ENCODE data around the gene MED13L. TPM values are rescaled to one million over a fixed set of nuclear protein-coding genes. Genes with fewer than 3 reads are reported as not detected.

The MED13L gene
- polyA plus RNA-seq, 1 of the 3 experiments (the other 2 are of a cell fraction) = 17.1 TPM

DNA sequence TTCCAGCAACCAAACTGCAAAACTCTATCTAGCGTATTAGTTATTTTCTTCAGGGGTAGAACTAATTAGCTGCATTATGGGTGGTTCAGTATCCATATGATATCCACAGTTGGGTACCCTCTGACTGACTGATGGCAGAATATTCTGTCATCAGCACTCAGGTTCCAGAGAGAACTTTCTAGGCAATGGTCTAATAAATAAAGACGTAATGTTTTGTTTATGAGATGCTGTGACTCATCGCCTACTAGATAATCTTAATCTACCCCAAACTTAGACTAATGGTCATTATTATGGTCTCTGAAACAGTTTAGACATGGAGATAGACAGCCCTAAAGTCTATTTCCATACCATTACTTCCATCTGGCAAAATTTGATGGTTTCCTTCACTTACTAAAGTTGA, 220.1 kb downstream of the MED13L start:
- peaks cover 96% of the 10 kb centered on the region for H4K20me1 ChIP-seq (ENCODE audit: insufficient read depth)
- TF ChIP-seq, protein P1, sequence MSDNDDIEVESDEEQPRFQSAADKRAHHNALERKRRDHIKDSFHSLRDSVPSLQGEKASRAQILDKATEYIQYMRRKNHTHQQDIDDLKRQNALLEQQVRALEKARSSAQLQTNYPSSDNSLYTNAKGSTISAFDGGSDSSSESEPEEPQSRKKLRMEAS (IDR thresholded peaks at IDR 0.05; ENCODE audit: low read depth) = no peak
- TF ChIP-seq POLR2AphosphoS5 (IDR thresholded peaks at IDR 0.05; ENCODE audit: low read depth, low read length) (no peak), TEAD4 (IDR thresholded peaks at IDR 0.05; ENCODE audit: borderline replicate concordance, insufficient read depth) (no peak), TCF12 (IDR thresholded peaks at IDR 0.05) (no peak)
- TF ChIP-seq, protein P2, sequence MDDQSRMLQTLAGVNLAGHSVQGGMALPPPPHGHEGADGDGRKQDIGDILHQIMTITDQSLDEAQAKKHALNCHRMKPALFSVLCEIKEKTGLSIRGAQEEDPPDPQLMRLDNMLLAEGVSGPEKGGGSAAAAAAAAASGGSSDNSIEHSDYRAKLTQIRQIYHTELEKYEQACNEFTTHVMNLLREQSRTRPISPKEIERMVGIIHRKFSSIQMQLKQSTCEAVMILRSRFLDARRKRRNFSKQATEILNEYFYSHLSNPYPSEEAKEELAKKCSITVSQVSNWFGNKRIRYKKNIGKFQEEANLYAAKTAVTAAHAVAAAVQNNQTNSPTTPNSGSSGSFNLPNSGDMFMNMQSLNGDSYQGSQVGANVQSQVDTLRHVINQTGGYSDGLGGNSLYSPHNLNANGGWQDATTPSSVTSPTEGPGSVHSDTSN (IDR thresholded peaks at IDR 0.05) = no peak
- TF ChIP-seq, protein P3, sequence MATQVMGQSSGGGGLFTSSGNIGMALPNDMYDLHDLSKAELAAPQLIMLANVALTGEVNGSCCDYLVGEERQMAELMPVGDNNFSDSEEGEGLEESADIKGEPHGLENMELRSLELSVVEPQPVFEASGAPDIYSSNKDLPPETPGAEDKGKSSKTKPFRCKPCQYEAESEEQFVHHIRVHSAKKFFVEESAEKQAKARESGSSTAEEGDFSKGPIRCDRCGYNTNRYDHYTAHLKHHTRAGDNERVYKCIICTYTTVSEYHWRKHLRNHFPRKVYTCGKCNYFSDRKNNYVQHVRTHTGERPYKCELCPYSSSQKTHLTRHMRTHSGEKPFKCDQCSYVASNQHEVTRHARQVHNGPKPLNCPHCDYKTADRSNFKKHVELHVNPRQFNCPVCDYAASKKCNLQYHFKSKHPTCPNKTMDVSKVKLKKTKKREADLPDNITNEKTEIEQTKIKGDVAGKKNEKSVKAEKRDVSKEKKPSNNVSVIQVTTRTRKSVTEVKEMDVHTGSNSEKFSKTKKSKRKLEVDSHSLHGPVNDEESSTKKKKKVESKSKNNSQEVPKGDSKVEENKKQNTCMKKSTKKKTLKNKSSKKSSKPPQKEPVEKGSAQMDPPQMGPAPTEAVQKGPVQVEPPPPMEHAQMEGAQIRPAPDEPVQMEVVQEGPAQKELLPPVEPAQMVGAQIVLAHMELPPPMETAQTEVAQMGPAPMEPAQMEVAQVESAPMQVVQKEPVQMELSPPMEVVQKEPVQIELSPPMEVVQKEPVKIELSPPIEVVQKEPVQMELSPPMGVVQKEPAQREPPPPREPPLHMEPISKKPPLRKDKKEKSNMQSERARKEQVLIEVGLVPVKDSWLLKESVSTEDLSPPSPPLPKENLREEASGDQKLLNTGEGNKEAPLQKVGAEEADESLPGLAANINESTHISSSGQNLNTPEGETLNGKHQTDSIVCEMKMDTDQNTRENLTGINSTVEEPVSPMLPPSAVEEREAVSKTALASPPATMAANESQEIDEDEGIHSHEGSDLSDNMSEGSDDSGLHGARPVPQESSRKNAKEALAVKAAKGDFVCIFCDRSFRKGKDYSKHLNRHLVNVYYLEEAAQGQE (IDR thresholded peaks at IDR 0.05; ENCODE audit: low read depth, low read length) = no peak
- no peak overlapping the region for H3K4me2 ChIP-seq
- 93% methylated on average over 3 of the region's 3 CpGs for WGBS (ENCODE audit: low lambda C conversion rate)
- H3K4me1 ChIP-seq (ENCODE audit: control insufficient read depth in 1 of 2, insufficient read depth in 2 of 2, low read depth in 1 of 2, low read length in 1 of 2) = peaks cover 0 to 12% of the 10 kb centered on the region in 2 experiments; a peak in 2 of 4 replicates
- H3K36me3 ChIP-seq (replicated peaks in 1 of 2; ENCODE audit: control insufficient read depth in 1 of 2, insufficient read depth in 2 of 2, low read length in 1 of 2) = peaks cover 0 to 9% of the 10 kb centered on the region in 2 experiments
- ChIA-PET POLR2A (no interaction called here), CTCF (no interaction called here)
- no peak overlapping the region for H3K9ac ChIP-seq
- no peak overlapping the region for H3K27ac ChIP-seq (ENCODE audit: low read depth in 2 of 2, low read length in 1 of 2)
- H3K27me3 ChIP-seq (ENCODE audit: insufficient read depth) = no peaks in the 10 kb centered on the region
- peaks cover 28% of the 10 kb centered on the region for H3F3A ChIP-seq (replicated peaks; ENCODE audit: insufficient read depth)
- peaks cover 97% of the 10 kb centered on the region for H3K79me2 ChIP-seq (ENCODE audit: insufficient read depth)
- H3K9me3 ChIP-seq = no peaks in the 10 kb centered on the region
- DNase-seq = no peak
- no peak overlapping the region for H2AFZ ChIP-seq (ENCODE audit: low read depth)
- no peaks in the 10 kb centered on the region for H3K9me2 ChIP-seq
- H3K4me3 ChIP-seq (ENCODE audit: low read depth in 2 of 2, low read length in 1 of 2) = no peak overlapping the region

DNA sequence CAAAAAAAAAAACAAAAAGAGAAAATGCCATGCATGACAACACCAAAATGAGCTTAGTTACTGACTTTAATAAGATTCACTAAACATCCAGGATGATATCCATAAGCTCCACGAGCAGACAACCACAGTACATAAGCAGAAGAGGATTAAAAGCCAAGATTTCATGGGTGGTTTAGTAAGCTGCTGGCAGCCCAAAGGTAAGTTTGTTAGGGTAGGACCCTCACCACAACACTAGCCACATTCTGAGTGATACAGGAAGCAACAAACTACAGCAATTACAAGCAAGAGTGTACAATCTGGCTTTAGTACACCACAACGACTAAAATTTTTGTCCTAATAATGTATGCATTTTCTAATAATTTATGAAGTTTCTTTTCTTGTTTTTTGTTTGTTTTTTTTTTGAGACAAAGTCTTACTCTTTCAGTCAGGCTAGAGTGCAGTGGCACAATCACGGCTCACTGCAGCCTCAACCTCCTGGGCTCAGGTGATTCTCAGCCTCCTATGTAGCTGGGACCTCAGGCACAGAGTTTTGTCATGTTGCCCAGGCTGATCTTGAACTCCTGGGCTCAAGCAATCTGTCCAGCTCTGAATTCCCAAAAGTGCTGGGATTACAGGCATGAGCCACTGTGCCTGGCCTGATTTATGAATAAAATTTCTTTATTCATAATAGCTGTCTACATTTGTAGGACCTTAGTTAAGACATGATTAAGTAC, 221.4 kb downstream of the MED13L start:
- WGBS (ENCODE audit: low lambda C conversion rate) = 85% methylated on average over 3 of the region's 3 CpGs
- Histone ChIP-seq H3F3A (replicated peaks; ENCODE audit: insufficient read depth) (peaks cover 23% of the 10 kb centered on the region), H3K36me3 (replicated peaks in 1 of 2; ENCODE audit: control insufficient read depth in 1 of 2, insufficient read depth in 2 of 2, low read length in 1 of 2) (peaks cover 0 to 9% of the 10 kb centered on the region in 2 experiments), H3K9me3 (no peaks in the 10 kb centered on the region), H3K9ac (no peak overlapping the region), H4K20me1 (ENCODE audit: insufficient read depth) (peaks cover 96% of the 10 kb centered on the region), H3K9me2 (no peaks in the 10 kb centered on the region), H3K27me3 (ENCODE audit: insufficient read depth) (no peaks in the 10 kb centered on the region), H2AFZ (ENCODE audit: low read depth) (no peak overlapping the region), H3K4me2 (no peak overlapping the region), H3K79me2 (ENCODE audit: insufficient read depth) (peaks cover 98% of the 10 kb centered on the region), H3K27ac (ENCODE audit: low read depth in 2 of 2, low read length in 1 of 2) (no peak overlapping the region), H3K4me3 (ENCODE audit: low read depth in 2 of 2, low read length in 1 of 2) (no peak overlapping the region), H3K4me1 (ENCODE audit: control insufficient read depth in 1 of 2, insufficient read depth in 2 of 2, low read depth in 1 of 2, low read length in 1 of 2) (peaks cover 0 to 21% of the 10 kb centered on the region in 2 experiments; a peak in 2 of 4 replicates)
- ChIA-PET CTCF (interaction anchor here (1.2 to 1.6 kb wide), 2 partner anchors 10 to 58 kb away, joined by 3 to 4 read pairs; no protein-coding TSS in a partner anchor), POLR2A (no interaction called here)
- DNase-seq = no peak
- TF ChIP-seq FOXM1 (IDR thresholded peaks at IDR 0.05; ENCODE audit: low read depth) = no peak
- TF ChIP-seq TEAD4 (IDR thresholded peaks at IDR 0.05; ENCODE audit: borderline replicate concordance, insufficient read depth) = no peak
- TF ChIP-seq, protein P3 (IDR thresholded peaks at IDR 0.05; ENCODE audit: low read depth, low read length) = no peak
- TF ChIP-seq RXRA (IDR thresholded peaks at IDR 0.05; ENCODE audit: borderline replicate concordance, low read depth) = no peak
- no peak for TF ChIP-seq RAD21 (IDR thresholded peaks at IDR 0.05; ENCODE audit: low read length)
- TF ChIP-seq EP300 (IDR thresholded peaks at IDR 0.05; ENCODE audit: borderline replicate concordance in 1 of 2, low read depth in 1 of 2, low read length in 1 of 2) = no peak
- no peak for TF ChIP-seq CHD2 (IDR thresholded peaks at IDR 0.05; ENCODE audit: low read length, partially characterized antibody)
- no peak for TF ChIP-seq POLR2AphosphoS5 (IDR thresholded peaks at IDR 0.05; ENCODE audit: low read depth, low read length)
- no peak for TF ChIP-seq GATA2 (CRISPR knock-in tag; IDR thresholded peaks at IDR 0.05)
- TF ChIP-seq TAF1 (IDR thresholded peaks at IDR 0.05; ENCODE audit: borderline replicate concordance, low read depth, low read length) = no peak
- TF ChIP-seq SMC3 (IDR thresholded peaks at IDR 0.05; ENCODE audit: low read depth, low read length) = no peak
- TF ChIP-seq NFIC (IDR thresholded peaks at IDR 0.05; ENCODE audit: borderline replicate concordance) = no peak
- TF ChIP-seq RCOR1 (IDR thresholded peaks at IDR 0.05; ENCODE audit: low read length) = no peak
- no peak for TF ChIP-seq FOSL2 (IDR thresholded peaks at IDR 0.05; ENCODE audit: borderline replicate concordance, low read depth)
- no peak for TF ChIP-seq TCF12 (IDR thresholded peaks at IDR 0.05)

Data from SK-N-SH (cell line).